Fibroblast of gingiva (primary cell): ENCODE data around the gene GPR179.
A peak's percentile ranks its signal among the peaks of the same experiment; 100 is the strongest.
"Not testable (repeated sequence)": the region's sequence is repeated elsewhere in the genome, so short reads cannot be mapped to it uniquely, and the experiment has no call there.

Source experiments
- DNase-seq: peaks from one replicate; pipeline ENCODE4 v3.0.0-alpha.2; 2011; ENCODE audit warnings: low read depth

The GPR179 gene

GRCh38 chr17:38322156-38322779 is 21.5 kb downstream of the GPR179 start:
- DNase-seq = no peak

- no peak for DNase-seq
Observed at GRCh38 chr17:38320482-38320881, 23.3 kb downstream of the GPR179 start.

GRCh38 chr17:38317081-38317480 is 26.7 kb downstream of the GPR179 start:
- no peak for DNase-seq

GRCh38 chr17:38315497-38315896 is 28.3 kb downstream of the GPR179 start:
- no peak for DNase-seq

- peak; percentile 98 for DNase-seq
Observed at GRCh38 chr17:38296834-38297517, 46.8 kb downstream of the GPR179 start, which contains the start of gene MRPL45. TSS of gene MRPL45 (plus strand) at chr17:38297168. CDS start at chr17:38297184, 16 bp downstream.

- not testable (repeated sequence) for DNase-seq
Observed at GRCh38 chr17:38295602-38296365, 48.0 kb downstream of the GPR179 start.

GRCh38 chr17:38289760-38290159 is 54.0 kb downstream of the GPR179 start:
- not testable (repeated sequence) for DNase-seq

GRCh38 chr17:38288217-38288827 is 55.4 kb downstream of the GPR179 start:
- peak; percentile 8 for DNase-seq

- peak; percentile 53 for DNase-seq
Observed at GRCh38 chr17:38286501-38287091, 57.2 kb downstream of the GPR179 start.

- DNase-seq = not testable (repeated sequence)
Observed at GRCh38 chr17:38285994-38286393, 57.8 kb downstream of the GPR179 start.
